GM12891 (cell line): ENCODE data around the gene CENPVL1.

Experiments
- POLR2A ChIP-seq: IDR thresholded peaks from 2 replicates; pipeline ENCODE4 v1.6.1; 2011; ENCODE audit warnings: low read depth, low read length, control low read depth
- POLR2AphosphoS5 ChIP-seq: IDR thresholded peaks from 2 replicates; pipeline ENCODE4 v1.6.1; 2011; ENCODE audit warnings: low read depth, low read length, control low read depth
- POU2F2 ChIP-seq: IDR thresholded peaks from 2 replicates; pipeline ENCODE4 v1.6.1; 2011; ENCODE audit warnings: low read depth, mild to moderate bottlenecking, control low read depth, low read length, moderate library complexity
- SPI1 ChIP-seq: IDR thresholded peaks from 2 replicates; pipeline ENCODE4 v1.6.1; 2011; ENCODE audit warnings: low read depth, low read length, control low read depth
- TAF1 ChIP-seq: IDR thresholded peaks from 2 replicates; pipeline ENCODE4 v1.6.1; 2011; ENCODE audit warnings: low read depth, low read length, control low read depth

GRCh38 chrX:51747671-51748070 lies 37.4 kb downstream of the CENPVL1 start:
- TF ChIP-seq POLR2A (no peak), POU2F2 (no peak), POLR2AphosphoS5 (no peak), SPI1 (no peak), TAF1 (no peak)
